A549 treated with AZD2906 at 1 μM for 4 hours (cell line): ENCODE measurements around the gene CACNA1B. TPM values are rescaled to one million over a fixed set of nuclear protein-coding genes. Genes with fewer than 3 reads are reported as not detected.

Source experiments
- total RNA-seq: library from RNA; stranded (reverse); fragments of 200-300 nt; extraction: Qiagen RNA extraction; gene quantifications from 5 replicates; pipeline ENCODE4 v1.2.3, GENCODE V29; 2022

CACNA1B gene
- 0.02 to 0.06 TPM (median 0.03 TPM) in 5 replicates for total RNA-seq

DNA sequence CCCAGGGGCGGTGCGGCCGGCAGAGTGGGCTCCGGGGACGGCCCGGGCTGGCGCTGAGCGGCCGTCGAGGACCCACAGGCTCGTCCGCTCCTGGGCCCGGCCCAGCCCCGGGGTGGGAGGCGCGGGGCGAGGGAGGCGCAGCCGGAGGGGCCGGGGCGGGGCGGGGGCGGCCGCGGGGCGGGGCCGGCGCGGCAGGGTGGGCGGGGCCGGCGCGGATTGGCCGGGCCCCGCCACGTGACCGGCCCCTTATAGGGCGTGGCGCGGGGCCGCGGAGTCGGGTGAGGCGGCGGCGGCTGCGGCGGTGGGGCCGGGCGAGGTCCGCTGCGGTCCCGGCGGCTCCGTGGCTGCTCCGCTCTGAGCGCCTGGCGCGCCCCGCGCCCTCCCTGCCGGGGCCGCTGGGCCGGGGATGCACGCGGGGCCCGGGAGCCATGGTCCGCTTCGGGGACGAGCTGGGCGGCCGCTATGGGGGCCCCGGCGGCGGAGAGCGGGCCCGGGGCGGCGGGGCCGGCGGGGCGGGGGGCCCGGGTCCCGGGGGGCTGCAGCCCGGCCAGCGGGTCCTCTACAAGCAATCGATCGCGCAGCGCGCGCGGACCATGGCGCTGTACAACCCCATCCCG, at the start of gene CACNA1B:
TSS of gene CACNA1B (plus strand) at position 277 of the 617 bp plus-strand sequence. CDS start at position 429, 152 bp downstream.

